Duodenal mucosa (tissue), 2 donors: ENCODE results near the gene KHDRBS2.
A peak's percentile ranks its signal among the peaks of the same experiment; 100 is the strongest.

ENCODE experiments used
- H3K27ac ChIP-seq: one replicate; pipeline ENCODE4 v1.7.0; 2013; ENCODE audit warnings: low read depth, low read length
- H3K27me3 ChIP-seq, 2 donors: one replicate each; pipeline ENCODE4 v1.7.0; 2013; ENCODE audit warnings: low read length in 2 of 2, control low read depth in 1 of 2; ENCODE audit not compliant: insufficient read depth in 2 of 2, control insufficient read depth in 1 of 2
- H3K36me3 ChIP-seq, 2 donors: one replicate each; pipeline ENCODE4 v1.7.0; 2013; ENCODE audit warnings: low read length in 2 of 2, control low read depth in 1 of 2; ENCODE audit not compliant: insufficient read depth in 2 of 2, control insufficient read depth in 1 of 2
- H3K4me1 ChIP-seq, 2 donors: one replicate each; pipeline ENCODE4 v1.7.0; 2013; ENCODE audit warnings: low read length in 2 of 2, control low read depth in 1 of 2; ENCODE audit not compliant: insufficient read depth in 2 of 2, control insufficient read depth in 1 of 2
- H3K4me3 ChIP-seq, 2 donors: one replicate each; pipeline ENCODE4 v1.7.0; 2013; ENCODE audit warnings: low read length in 2 of 2, low read depth in 1 of 2
- H3K9ac ChIP-seq, 2 donors: one replicate each; pipeline ENCODE4 v1.7.0; 2013; ENCODE audit warnings: low read length in 2 of 2, low read depth in 1 of 2
- H3K9me3 ChIP-seq, 2 donors: one replicate each; pipeline ENCODE4 v1.7.0; 2013; ENCODE audit warnings: low read length in 2 of 2, control low read depth in 1 of 2; ENCODE audit not compliant: control insufficient read depth in 1 of 2

Gene KHDRBS2

GRCh38 chr6:62285612-62286469, at the start of gene KHDRBS2:
Gene KHDRBS2, minus strand, starts transcription at chr6:62286225.
- no peaks in the 10 kb centered on the region for H3K4me1 ChIP-seq
- H3K27me3 ChIP-seq = peaks cover 2 to 5% of the 10 kb centered on the region in 2 donors
- H3K36me3 ChIP-seq = no peaks in the 10 kb centered on the region
- H3K9ac ChIP-seq = no peak within 1 kb of the TSS
- H3K4me3 ChIP-seq = peak within 1 kb of the TSS; percentile 58 to 60
- H3K27ac ChIP-seq = no peak within 1 kb of the TSS
- H3K9me3 ChIP-seq = no peaks in the 10 kb centered on the region

- Histone ChIP-seq H3K4me3 (no peak overlapping the region), H3K4me1 (no peaks in the 10 kb centered on the region), H3K36me3 (no peaks in the 10 kb centered on the region), H3K27ac (no peak overlapping the region), H3K27me3 (no peaks in the 10 kb centered on the region), H3K9ac (no peak overlapping the region), H3K9me3 (peaks cover 13 to 23% of the 10 kb centered on the region in 2 donors)
Measured at GRCh38 chr6:62328607-62329006, 42.6 kb upstream of the KHDRBS2 start.

- Histone ChIP-seq H3K27ac (no peak overlapping the region), H3K9me3 (peaks cover 3 to 6% of the 10 kb centered on the region in 2 donors), H3K27me3 (no peaks in the 10 kb centered on the region), H3K36me3 (no peaks in the 10 kb centered on the region), H3K4me1 (no peaks in the 10 kb centered on the region), H3K9ac (no peak overlapping the region), H3K4me3 (no peak overlapping the region)
Measured at GRCh38 chr6:62324834-62325233, 38.8 kb upstream of the KHDRBS2 start.

GRCh38 chr6:62323818-62324431, 37.9 kb upstream of the KHDRBS2 start:
- Histone ChIP-seq H3K27me3 (no peaks in the 10 kb centered on the region), H3K4me3 (no peak overlapping the region), H3K4me1 (no peaks in the 10 kb centered on the region), H3K9me3 (peaks cover 3 to 6% of the 10 kb centered on the region in 2 donors), H3K36me3 (no peaks in the 10 kb centered on the region), H3K27ac (no peak overlapping the region), H3K9ac (no peak overlapping the region)

- H3K9me3 ChIP-seq = peaks cover 2 to 7% of the 10 kb centered on the region in 2 donors
- no peaks in the 10 kb centered on the region for H3K36me3 ChIP-seq
- H3K9ac ChIP-seq = no peak overlapping the region
- no peak overlapping the region for H3K27ac ChIP-seq
- H3K4me1 ChIP-seq = no peaks in the 10 kb centered on the region
- no peak overlapping the region for H3K4me3 ChIP-seq
- H3K27me3 ChIP-seq = no peaks in the 10 kb centered on the region
Measured at GRCh38 chr6:62298745-62299392, 12.8 kb upstream of the KHDRBS2 start.

DNA sequence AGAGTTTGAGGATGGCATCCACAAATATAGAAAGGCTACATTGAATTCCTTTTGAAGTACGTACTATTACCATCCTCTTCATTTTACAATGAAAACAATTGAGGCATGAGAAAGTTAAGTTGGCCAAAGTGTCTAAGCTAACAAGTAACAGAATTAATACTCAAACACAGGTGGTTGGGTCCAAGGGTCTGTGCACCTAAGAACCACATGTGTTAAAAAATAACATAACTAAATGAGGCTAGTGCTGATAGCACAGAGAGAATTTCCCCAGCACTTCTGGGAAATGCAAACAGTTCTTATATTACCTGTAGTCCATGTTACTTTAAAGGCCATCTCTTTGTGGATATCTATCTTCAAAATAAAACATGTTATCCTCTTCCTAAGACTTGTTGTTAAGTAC, 10.5 kb upstream of the KHDRBS2 start:
- Histone ChIP-seq H3K4me1 (no peaks in the 10 kb centered on the region), H3K4me3 (no peak overlapping the region), H3K27me3 (no peaks in the 10 kb centered on the region), H3K27ac (no peak overlapping the region), H3K9ac (no peak overlapping the region), H3K9me3 (peaks cover 2 to 7% of the 10 kb centered on the region in 2 donors), H3K36me3 (no peaks in the 10 kb centered on the region)

DNA sequence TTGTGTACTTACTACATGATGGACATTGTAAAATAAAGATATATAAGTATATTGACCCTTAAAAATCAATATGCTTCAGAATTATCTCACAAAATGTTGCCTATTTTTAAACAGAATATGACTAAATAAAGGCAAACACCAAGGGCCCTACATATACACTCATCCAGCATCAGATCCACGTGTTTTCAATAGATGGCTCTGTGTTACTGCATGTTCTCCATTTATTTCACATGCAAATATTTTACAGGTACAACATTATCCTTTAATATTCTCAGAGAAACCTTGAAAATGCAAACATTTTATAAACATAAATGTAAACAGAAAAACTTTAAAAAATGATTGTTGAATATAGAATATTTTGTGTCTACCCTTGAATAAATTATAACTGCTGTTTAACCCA, 2.9 kb upstream of the KHDRBS2 start:
- no peak overlapping the region for H3K4me3 ChIP-seq
- H3K4me1 ChIP-seq = no peaks in the 10 kb centered on the region
- H3K36me3 ChIP-seq = no peaks in the 10 kb centered on the region
- H3K9me3 ChIP-seq = no peaks in the 10 kb centered on the region
- peaks cover 2 to 5% of the 10 kb centered on the region in 2 donors for H3K27me3 ChIP-seq
- H3K9ac ChIP-seq = no peak overlapping the region
- no peak overlapping the region for H3K27ac ChIP-seq

DNA sequence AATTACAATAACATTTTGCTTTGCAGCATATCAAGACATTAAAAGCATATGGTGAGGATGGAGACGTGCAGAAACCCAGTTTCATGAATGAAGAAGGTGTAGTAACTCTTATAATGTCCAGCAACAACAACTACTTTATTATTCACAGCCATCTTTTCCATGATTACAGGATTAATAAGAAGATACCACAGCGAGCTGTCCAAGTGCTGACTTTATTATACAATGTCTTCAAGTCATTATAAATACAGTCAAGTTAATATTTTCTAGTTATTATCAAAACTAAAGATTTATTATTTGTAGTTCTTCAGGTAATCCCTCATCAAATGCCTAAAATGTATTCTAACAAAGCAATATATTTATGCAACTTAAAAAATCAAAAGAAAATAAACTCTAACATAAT, 2.5 kb upstream of the KHDRBS2 start:
- Histone ChIP-seq H3K27ac (no peak overlapping the region), H3K9me3 (no peaks in the 10 kb centered on the region), H3K4me3 (no peak overlapping the region), H3K9ac (no peak overlapping the region), H3K36me3 (no peaks in the 10 kb centered on the region), H3K4me1 (no peaks in the 10 kb centered on the region), H3K27me3 (peaks cover 2 to 5% of the 10 kb centered on the region in 2 donors)

GRCh38 chr6:62286470-62286843, 432 bp upstream of the KHDRBS2 start:
- Histone ChIP-seq H3K27ac (no peak overlapping the region), H3K36me3 (no peaks in the 10 kb centered on the region), H3K9me3 (no peaks in the 10 kb centered on the region), H3K4me1 (no peaks in the 10 kb centered on the region), H3K4me3 (peak overlapping the region in 1 of 2 donors; percentile 58), H3K27me3 (peaks cover 2 to 5% of the 10 kb centered on the region in 2 donors), H3K9ac (no peak overlapping the region)

DNA sequence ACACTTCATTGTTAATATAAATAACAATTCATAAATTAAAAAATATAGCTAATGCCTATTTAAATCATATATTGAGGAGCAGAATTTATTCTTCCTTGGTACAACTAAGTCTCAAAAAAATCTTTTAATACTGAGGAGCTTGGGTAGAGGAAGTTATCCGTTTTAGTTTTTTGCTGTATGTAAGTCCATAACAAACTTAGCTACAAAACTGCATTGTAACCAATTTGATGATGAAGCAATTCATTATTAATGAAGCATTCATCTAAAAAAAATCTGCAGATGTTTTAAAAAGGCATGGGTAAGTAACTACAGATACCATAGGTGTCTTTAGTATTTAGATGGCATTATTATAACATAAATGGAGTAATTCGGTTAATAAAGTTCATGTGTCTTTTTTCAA, 1.3 kb downstream of the KHDRBS2 start:
- H3K4me1 ChIP-seq = no peaks in the 10 kb centered on the region
- no peak overlapping the region for H3K9ac ChIP-seq
- no peaks in the 10 kb centered on the region for H3K9me3 ChIP-seq
- no peaks in the 10 kb centered on the region for H3K36me3 ChIP-seq
- no peak overlapping the region for H3K4me3 ChIP-seq
- H3K27me3 ChIP-seq = peaks cover 2 to 5% of the 10 kb centered on the region in 2 donors
- no peak overlapping the region for H3K27ac ChIP-seq
